Activated CD4-positive, alpha-beta T cell treated with anti-CD3 and anti-CD28 coated beads for 1 hour (primary cell): ENCODE data around the gene OSBPL3.

Experiments used
- DNase-seq: peaks from one replicate; pipeline ENCODE4 v3.0.0-alpha.2; 2020

The OSBPL3 gene

DNA sequence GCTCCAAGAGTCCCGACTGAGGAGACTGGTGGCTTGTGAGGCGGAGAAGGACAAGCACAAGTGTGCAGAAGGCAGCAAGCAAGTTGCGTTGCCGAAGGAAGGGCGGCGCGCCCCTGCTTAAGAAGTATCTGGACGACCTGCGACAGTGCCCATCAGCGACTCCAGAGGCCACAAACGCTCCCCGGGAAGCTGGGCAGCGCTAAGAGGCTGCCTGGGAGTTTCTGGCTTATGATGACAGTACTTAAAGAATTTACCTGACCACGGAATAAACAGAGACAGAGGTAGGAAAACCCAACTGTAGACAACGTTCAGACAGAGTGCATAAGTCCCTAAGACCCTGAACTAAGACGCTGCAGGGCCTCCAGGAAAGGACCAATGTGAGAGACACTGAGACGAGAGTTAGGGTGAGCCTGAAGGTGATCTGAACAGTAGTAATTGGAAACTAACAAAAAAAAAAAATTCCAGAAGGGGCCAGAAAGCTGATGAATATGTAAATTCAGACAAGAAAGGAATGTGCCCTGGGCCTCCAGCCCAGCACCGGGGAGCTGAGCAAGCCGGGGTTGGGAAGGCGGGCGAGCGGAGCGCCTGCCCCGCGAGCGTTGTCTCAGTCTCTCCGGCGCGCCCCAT is 1.0 kb downstream of the OSBPL3 start:
- no peak for DNase-seq

DNA sequence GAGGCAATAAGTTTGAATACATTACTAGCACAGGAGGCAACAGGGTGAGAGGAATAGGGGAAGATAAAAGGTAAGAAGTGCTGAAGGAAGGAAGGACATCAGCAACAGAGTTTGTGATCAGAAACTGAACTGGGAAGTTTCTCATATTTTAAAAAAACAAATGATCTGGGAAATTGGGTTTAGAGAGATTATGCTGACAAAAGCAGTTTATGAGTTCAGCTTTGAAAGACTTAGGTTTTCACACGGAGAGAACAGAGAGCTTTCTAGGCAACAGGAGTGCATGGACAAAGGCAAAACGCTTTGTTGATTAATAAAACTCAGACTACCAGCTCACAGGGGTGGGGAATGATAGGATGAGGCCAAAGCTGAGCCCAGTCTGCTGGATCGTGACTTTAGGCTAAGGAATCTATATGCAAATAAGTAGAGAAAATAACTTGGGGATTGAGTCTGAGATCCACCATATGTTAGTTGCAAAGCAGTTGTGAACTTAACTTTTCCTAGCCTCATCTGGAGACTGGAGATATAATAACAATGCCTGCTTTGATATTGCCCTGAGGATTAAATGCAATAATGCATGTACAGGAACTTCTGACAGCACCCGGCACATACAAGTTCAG is 4.2 kb downstream of the OSBPL3 start:
- no peak for DNase-seq

- DNase-seq, result no peak
These were observed 4.8 kb downstream of the OSBPL3 start for GRCh38 chr7:24975172-24975571.

DNA sequence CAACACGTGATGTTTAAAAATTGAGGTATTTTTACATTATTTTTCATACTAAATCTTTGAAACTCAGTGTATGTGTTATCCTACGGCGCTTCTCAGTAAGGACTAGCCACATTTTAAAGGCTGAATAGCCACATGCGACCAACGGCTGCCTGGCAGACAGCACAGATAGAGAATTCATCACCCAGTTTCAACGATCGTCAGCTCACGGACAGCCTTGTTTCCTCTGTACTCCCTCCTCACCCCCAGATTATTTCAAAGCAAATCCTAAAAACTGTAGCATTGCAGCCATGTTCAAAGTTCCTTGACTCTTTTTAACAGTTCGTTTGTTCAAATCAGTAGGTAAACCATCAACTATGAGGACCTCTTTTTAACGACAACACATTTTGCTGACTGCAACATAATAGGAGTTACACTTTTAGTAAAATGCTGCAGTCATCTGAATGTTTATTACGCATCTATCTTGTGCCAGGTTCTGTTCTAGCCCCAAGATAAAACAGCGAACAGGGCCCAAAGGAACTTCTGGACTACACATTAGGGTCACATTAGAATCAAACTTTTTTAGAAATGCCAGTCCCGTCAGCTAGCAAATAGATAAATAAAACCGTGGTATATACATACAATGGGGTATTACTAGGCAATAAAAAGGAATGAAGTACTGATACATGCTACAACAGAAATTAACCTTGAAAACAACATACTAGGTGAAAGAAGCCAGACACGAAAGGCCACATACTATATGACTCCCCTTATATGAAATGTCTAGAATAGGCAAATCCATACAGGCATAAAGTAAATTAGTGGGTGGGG is 5.7 kb downstream of the OSBPL3 start:
- DNase-seq, result no peak

DNA sequence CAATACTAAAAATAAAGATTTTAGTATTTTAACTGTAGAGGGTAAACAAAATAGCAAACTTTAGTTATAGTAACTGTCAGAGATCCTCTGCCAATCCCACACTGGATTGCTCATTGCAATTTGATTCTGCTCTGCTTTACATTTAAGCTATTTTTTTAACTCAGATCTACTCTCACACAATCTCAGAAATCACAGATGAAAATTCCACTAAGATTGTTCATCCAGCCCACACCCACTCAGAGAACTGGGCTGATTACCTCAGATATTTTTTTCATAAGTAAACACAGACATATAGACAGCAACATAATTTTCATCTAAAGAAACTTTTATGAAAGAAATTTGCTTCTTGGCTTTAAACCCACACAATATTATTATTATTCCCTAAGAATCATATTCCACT is 7.0 kb downstream of the OSBPL3 start:
- DNase-seq, result no peak

DNA sequence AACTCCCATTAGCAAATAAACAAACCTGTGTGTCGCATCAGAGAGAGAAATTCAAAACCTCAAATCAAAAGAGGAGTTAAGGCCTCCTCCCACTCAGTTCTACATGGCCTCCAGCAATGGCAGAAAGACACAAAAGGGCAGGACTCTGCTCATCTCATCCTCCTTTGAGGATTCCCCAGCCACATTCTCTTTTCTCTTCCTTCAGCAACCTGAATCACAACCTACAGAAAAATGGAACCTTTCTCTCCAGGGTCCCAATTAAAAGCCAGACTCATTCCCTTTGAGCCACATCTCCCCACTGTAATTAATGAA is 7.9 kb downstream of the OSBPL3 start:
- DNase-seq, result no peak

DNA sequence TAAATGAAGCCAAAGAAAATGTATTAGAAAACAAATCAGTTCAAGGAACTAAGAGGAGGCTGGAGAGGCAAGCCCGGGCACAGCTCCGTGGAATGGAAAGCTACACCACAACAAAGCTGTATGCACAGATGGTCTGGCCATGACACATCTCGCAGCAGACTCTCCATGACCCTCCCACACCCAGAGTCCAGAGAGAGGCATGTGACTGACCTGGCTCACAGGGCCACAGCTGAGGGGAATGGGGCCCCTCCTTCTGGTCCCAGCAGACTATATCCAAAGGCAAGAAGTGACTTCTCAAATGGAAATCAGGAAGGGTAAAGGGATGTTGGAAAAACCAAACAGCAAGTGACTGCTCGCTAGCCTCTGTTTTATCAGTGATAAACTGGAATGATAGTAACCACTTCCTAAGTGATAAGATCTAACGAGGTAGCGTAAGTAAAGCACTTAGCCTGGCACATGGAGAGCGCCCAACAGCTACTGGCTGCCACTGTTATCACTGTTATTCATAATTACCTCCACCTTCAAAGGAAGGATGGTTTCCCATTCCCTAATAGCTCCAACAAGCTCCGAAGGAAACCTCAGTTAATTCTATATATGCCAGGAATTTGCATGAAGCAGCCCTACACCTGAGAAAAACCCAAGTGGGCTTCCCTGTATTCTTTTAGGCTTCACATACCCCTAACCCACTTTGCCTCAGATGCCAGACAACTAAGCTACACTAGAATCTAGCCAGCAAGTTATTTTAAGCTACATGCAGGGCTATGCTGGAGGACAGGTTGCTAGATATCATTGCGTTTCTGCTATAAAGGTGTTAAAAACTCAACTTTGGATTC is 8.4 kb downstream of the OSBPL3 start:
- no peak for DNase-seq

DNA sequence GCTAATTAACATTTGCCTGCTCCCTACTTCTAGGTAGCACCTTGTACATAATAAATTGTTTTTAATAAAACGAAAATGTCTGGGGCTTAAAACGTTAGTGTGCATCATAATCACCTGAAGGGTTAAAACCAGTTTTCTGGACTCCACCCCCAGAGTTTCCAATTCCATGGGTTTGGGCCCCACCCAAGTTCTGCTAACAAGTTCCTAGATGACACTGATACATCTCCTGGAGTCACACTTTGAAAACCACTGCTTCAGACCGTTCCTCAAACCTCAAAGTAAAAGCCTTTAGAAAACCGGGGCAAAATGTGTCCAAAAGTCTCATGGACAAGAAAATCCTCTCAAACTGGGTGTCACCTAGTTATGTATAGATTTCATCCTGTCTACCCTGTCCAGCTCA is 9.3 kb downstream of the OSBPL3 start:
- no peak for DNase-seq

- no peak for DNase-seq
These were observed 11.8 kb downstream of the OSBPL3 start for GRCh38 chr7:24968165-24968564.

DNA sequence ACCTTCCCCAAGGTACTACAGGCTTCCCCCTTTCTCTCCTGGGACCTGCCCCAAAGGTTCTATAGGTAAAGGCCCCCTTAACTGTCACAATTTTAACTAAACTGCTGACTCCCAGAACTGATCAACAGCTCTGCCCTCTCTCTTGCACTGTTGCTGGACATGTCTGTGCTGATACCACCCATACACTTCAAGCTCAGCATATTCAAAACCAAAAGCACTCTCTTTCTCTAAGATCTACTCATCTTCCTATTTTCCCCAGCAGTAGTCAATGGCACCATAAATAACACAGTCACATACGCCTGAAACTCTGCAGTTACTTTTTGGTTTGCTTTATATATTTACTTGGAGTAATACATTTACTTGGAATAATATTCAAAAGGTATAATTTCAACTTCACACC is 12.3 kb downstream of the OSBPL3 start:
- no peak for DNase-seq

GRCh38 chr7:24966802-24967201 is 13.2 kb downstream of the OSBPL3 start:
- no peak for DNase-seq

DNA sequence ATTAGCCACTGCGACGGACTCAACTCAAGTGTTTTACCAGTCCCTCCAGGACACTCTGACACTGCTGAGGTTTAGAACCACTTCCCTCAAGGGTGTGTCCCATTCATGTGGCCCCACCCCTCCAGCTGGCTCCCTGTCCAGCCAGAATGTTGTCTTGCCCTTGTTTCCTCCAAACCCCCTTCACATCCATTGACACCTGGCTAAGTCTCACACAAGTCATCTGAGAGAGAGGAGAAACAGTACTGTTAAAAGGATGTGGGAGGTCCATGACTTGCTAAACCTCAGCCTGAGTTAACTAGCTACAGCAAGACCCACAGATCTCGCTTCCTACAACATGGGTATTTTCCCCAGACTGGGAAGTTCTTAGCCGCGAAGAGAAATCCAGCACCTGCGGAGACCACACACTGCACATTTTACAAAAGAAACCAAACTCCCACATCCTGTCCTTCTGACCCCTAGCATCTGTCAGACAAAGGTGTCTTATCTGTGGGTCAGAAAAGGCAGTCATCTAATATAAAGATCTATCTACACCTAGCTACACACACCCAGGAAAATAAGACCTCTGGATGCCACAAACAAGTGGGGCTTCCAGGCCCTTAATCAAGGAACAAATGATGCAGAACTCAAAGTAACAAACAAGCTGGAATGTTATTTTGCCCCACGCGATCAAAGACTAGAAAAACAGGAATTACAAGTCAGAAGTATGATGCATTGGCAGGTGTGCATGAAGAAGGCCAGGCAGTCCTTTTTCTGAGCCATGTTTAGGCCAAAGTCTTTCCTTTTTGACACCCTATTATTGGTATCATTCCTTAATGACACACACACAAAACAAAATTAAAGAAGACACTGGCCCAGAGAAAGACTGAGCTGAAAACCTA is 13.9 kb downstream of the OSBPL3 start:
- DNase-seq, result no peak

DNA sequence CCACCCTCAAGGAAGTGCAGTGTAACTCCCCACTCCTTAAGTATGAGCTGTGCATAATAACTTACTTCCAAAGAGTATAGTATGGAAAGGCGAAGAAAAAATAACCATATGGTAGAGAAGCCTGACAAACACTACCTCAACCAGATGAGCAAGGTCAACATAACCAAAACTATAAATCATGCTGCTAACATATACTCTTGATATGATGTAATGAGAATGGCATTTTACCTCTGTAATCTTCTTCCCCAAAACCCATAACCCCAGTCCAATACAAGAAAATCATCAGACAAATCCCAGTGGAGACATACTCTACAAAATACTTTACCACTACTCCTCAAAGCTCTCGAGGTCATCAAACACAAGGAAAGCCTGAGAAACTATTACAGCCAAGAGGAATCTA is 15.8 kb downstream of the OSBPL3 start:
- no peak for DNase-seq

- DNase-seq, result no peak
These were observed 16.8 kb downstream of the OSBPL3 start for GRCh38 chr7:24963218-24963617.

GRCh38 chr7:24962418-24962962 is 17.5 kb downstream of the OSBPL3 start:
- no peak for DNase-seq

DNA sequence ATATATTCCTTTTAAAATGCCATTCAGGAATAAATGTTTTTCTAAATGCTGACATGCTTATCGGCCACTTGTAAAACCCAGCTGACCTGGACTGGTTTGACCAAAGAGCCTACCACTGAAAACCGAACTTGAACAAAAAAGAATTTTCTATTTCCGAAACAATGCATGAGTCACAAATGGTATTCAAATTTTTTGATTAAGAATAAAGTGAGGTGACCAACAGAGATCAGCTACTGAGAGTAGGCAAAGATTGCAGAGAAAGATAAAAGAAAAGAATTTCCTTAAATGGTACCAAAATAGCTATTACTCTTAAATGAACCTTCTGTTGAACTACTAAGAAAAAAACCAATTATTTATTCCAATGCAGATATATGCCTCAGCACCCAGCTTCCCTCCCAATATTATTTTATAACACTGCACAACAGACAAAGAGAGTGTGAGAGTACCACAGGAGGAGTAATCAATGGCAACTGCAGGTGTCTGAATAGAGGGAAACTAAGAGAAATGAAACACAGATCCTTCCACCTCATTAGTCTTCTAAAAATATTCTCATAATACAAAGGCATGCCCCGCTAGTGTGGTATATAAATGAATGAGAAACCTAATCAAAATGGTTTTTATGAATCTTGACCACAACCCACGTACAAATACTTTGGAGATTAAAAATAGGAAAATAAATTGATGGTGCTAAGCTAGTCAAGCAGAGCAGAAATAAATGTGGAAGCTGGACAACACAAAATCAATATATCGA is 20.1 kb downstream of the OSBPL3 start:
- no peak for DNase-seq

- no peak for DNase-seq
These were observed 21.6 kb downstream of the OSBPL3 start for GRCh38 chr7:24958399-24958798.

- DNase-seq, result no peak
These were observed 24.0 kb downstream of the OSBPL3 start for GRCh38 chr7:24956021-24956420.

- DNase-seq, result no peak
These were observed 24.7 kb downstream of the OSBPL3 start for GRCh38 chr7:24955313-24955712.

- no peak for DNase-seq
These were observed 27.5 kb downstream of the OSBPL3 start for GRCh38 chr7:24952464-24952863.

DNA sequence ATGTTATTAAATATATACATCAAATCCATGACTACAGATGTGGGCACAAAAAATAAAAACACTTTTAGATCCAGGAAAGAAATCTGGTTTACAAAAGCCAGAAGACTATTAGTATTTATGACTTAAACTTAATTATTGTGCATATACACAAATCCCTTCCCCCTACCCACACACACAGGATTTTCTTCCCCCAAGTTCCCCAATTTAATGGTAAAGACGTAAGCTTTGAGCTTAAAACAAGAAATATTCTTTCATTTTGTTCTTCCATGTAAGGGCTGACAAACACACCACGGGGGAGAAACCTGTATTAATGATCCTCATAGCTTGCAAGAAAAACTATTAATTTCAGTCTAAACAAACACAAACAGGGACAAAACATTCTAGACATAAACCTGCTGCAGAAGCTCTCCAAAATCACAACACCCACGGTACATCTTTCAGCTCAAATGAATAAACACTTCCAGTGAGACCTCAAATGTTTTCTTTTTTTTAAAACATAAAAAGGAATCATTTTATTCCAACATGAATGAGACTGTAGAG is 28.5 kb downstream of the OSBPL3 start:
- DNase-seq, result no peak
